MM.1S (cell line): ENCODE measurements around the gene PYGO2.

ENCODE experiments used
- DNase-seq: peaks from one replicate; pipeline ENCODE4 v3.0.0-alpha.2; 2015
- H2AFZ ChIP-seq: fragments of 300-600 bp; sonication (generic); 2 replicates; pipeline ENCODE4 v1.6.0; 2016; ENCODE audit warnings: antibody characterized with exemption, low read length
- H3F3A ChIP-seq: fragments of 300-600 bp; sonication (generic); 2 replicates; pipeline ENCODE4 v1.6.1; 2016; ENCODE audit warnings: mild to moderate bottlenecking, antibody characterized with exemption, low read length, moderate library complexity, mixed read lengths; ENCODE audit not compliant: insufficient read depth
- H3K27ac ChIP-seq: fragments of 300-600 bp; sonication (generic); 2 replicates; pipeline ENCODE4 v1.5.1; 2016; ENCODE audit warnings: mild to moderate bottlenecking, low read length
- H3K27me3 ChIP-seq: fragments of 300-600 bp; sonication (generic); replicated peaks from 2 replicates; pipeline ENCODE4 v1.6.0; 2016; ENCODE audit warnings: low read length; ENCODE audit not compliant: insufficient read depth
- H3K36me3 ChIP-seq: fragments of 300-600 bp; sonication (generic); replicated peaks from 2 replicates; pipeline ENCODE4 v1.6.1; 2016; ENCODE audit warnings: mild to moderate bottlenecking, low read length, mixed read lengths; ENCODE audit not compliant: insufficient read depth
- H3K4me1 ChIP-seq: fragments of 300-600 bp; sonication (generic); 2 replicates; pipeline ENCODE4 v1.6.1; 2016; ENCODE audit warnings: low read length, mixed read lengths
- H3K4me2 ChIP-seq: fragments of 300-600 bp; sonication (generic); 2 replicates; pipeline ENCODE4 v1.6.0; 2016; ENCODE audit warnings: low read depth, low read length
- H3K4me3 ChIP-seq: fragments of 300-600 bp; sonication (generic); 2 replicates; pipeline ENCODE4 v1.5.1; 2016; ENCODE audit warnings: low read length, mixed read lengths
- H3K79me2 ChIP-seq: fragments of 300-600 bp; sonication (generic); 2 replicates; pipeline ENCODE4 v1.6.1; 2016; ENCODE audit warnings: mixed run types, low read length, mixed read lengths
- H3K9ac ChIP-seq: fragments of 300-600 bp; sonication (generic); 2 replicates; pipeline ENCODE4 v1.6.1; 2016; ENCODE audit warnings: low read length, mixed read lengths
- H3K9me2 ChIP-seq: fragments of 300-600 bp; sonication (generic); replicated peaks from 2 replicates; pipeline ENCODE4 v1.6.1; 2016; ENCODE audit warnings: mild to moderate bottlenecking, low read length, mixed read lengths; ENCODE audit not compliant: insufficient read depth
- H3K9me3 ChIP-seq: fragments of 300-600 bp; sonication (generic); replicated peaks from 2 replicates; pipeline ENCODE4 v1.6.1; 2016; ENCODE audit warnings: mild to moderate bottlenecking, low read length, mixed read lengths; ENCODE audit not compliant: insufficient read depth
- H4K20me1 ChIP-seq: fragments of 300-600 bp; sonication (generic); 2 replicates; pipeline ENCODE4 v1.6.1; 2016; ENCODE audit warnings: mild to moderate bottlenecking, low read length, moderate library complexity, mixed read lengths; ENCODE audit not compliant: insufficient read depth
- EZH2 ChIP-seq: fragments of 300-600 bp; sonication (generic); optimal IDR thresholded peaks from 2 replicates; pipeline ENCODE3; 2017; ENCODE audit warnings: low read depth, mild to moderate bottlenecking, antibody characterized with exemption, low read length, mixed read lengths
- EZH2phosphoT487 ChIP-seq: fragments of 300-600 bp; sonication (generic); IDR thresholded peaks from 2 replicates; pipeline ENCODE4 v1.6.1; 2018; ENCODE audit warnings: antibody characterized with exemption, low read length
- TF ChIP-seq, protein P1 (sequence below): fragments of 300-600 bp; sonication (generic); IDR thresholded peaks from 2 replicates; pipeline ENCODE4 v1.5.1; 2016; ENCODE audit warnings: antibody characterized with exemption, low read length, mixed read lengths

Gene PYGO2

DNA sequence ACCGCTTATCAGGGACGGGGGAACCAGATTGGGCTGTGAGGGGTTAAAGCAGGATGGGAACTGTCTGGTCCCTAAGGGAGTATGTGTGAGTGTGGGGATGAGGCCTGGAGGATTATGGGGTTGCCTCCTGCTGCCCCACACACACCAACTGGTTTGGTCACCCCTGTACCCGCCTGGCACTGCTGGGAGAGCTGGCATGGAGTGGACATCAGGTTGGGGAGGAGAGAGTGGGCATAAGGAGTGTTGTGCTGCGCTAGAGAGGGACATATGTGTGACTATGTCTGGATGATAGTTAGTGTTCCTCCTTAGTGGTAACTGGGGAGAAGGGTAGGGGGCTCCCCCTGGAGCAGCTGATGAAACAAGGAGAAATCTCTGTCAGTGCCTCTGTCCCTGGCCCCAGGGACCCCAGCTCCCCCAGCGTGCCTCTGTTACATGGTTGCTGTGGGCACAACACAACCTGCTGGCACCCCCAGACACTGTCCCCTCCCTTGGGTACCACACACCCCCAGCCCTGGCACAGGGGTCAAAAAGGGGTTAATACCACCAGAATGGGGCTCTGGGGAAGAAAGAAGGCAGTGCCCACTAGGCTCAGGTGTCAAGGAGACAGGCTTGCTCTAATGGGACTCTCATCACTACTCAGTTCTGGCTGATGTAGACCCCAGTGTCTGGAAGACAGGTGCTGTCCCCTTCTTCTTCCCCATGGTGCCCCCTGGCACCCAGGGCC lies 42.9 kb upstream of the PYGO2 start:
- no peak for TF ChIP-seq EZH2phosphoT487
- TF ChIP-seq EZH2: no peak
- TF ChIP-seq, protein P1, sequence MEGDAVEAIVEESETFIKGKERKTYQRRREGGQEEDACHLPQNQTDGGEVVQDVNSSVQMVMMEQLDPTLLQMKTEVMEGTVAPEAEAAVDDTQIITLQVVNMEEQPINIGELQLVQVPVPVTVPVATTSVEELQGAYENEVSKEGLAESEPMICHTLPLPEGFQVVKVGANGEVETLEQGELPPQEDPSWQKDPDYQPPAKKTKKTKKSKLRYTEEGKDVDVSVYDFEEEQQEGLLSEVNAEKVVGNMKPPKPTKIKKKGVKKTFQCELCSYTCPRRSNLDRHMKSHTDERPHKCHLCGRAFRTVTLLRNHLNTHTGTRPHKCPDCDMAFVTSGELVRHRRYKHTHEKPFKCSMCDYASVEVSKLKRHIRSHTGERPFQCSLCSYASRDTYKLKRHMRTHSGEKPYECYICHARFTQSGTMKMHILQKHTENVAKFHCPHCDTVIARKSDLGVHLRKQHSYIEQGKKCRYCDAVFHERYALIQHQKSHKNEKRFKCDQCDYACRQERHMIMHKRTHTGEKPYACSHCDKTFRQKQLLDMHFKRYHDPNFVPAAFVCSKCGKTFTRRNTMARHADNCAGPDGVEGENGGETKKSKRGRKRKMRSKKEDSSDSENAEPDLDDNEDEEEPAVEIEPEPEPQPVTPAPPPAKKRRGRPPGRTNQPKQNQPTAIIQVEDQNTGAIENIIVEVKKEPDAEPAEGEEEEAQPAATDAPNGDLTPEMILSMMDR: no peak
- H3K36me3 ChIP-seq: no peaks in the 10 kb centered on the region
- H3K9me2 ChIP-seq: no peaks in the 10 kb centered on the region
- peak overlapping the region; percentile 99 for H3K4me3 ChIP-seq
- H3K27ac ChIP-seq: peak overlapping the region; percentile 32; the same call in 1 of the 2 replicates
- H3K4me1 ChIP-seq: peaks cover 24% of the 10 kb centered on the region
- no peaks in the 10 kb centered on the region for H3K27me3 ChIP-seq
- peaks cover 68% of the 10 kb centered on the region for H3K79me2 ChIP-seq
- no peak overlapping the region for H2AFZ ChIP-seq
- H3F3A ChIP-seq: peaks cover 47% of the 10 kb centered on the region
- peak overlapping the region; percentile 81 for H3K4me2 ChIP-seq
- DNase-seq: no peak
- no peaks in the 10 kb centered on the region for H3K9me3 ChIP-seq
- no peaks in the 10 kb centered on the region for H4K20me1 ChIP-seq
- H3K9ac ChIP-seq: peak overlapping the region; percentile 91; the same call in 1 of the 2 replicates

DNA sequence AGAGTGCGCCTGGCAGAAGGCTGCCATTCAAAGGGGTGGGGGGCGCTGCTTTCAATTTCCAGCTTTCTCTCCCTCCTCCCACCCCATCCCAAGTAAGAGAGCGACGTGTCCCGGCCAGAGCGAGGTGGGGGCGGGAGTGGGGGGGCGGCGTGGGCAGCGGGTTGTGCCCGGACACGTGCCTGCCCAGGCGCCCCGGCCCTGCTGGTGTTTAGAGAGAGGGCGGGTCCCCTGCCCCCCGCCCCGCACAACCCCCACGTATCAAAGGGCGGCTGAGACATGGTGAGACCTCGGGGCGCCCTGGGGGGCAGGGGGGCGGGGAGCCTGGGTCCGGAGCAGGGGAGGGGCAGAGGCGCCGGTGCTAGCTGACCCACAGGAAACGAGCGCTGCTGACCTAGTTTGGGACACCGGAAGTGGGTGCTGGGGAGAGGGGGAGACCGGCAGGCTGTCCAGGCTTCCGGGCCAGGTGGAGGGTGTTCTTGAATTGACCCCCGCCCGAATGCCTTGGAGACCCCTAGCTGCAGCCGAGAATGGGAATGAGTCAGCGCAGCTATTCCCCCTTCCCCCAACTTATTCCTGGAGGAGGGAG lies 42.3 kb upstream of the PYGO2 start:
- H3K9ac ChIP-seq: peak overlapping the region; percentile 91
- H3F3A ChIP-seq: peaks cover 54% of the 10 kb centered on the region
- no peaks in the 10 kb centered on the region for H4K20me1 ChIP-seq
- H3K4me2 ChIP-seq: peak overlapping the region; percentile 81
- peak overlapping the region; percentile 32; the same call in 1 of the 2 replicates for H3K27ac ChIP-seq
- H3K79me2 ChIP-seq: peaks cover 63% of the 10 kb centered on the region
- H2AFZ ChIP-seq: peak overlapping the region; percentile 16
- TF ChIP-seq, protein P1: no peak
- TF ChIP-seq EZH2phosphoT487 (no peak), EZH2 (no peak)
- H3K9me3 ChIP-seq: no peaks in the 10 kb centered on the region
- H3K36me3 ChIP-seq: no peaks in the 10 kb centered on the region
- H3K27me3 ChIP-seq: no peaks in the 10 kb centered on the region
- no peaks in the 10 kb centered on the region for H3K9me2 ChIP-seq
- H3K4me3 ChIP-seq: peak overlapping the region; percentile 99
- peaks cover 24% of the 10 kb centered on the region for H3K4me1 ChIP-seq
- peak; percentile 33 for DNase-seq

DNA sequence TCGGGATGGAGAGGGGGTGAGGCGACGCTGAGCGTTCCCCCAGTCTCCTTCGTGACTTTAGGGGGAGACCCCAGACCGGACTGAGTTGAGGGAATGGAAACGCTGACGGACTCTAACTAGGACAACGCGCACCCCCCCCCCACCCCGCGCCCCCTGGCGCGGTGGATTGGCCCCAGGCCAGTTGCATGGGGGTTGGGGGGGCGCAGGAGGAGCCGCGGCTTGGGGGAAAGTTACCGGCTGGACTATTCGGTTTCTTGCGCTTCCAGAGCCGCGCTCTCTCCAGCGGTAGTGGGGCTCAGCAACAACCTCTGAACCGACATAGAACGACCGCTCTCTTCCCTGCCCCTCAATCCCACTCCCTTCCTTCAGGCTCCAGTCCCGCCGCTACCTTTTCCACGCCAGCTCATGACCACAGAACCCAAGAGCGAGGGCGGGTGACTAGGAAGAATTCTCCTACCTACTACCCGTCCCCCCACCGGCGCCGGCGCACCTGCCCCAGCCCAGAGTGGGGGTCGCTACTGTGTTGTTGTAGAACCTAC lies 41.7 kb upstream of the PYGO2 start:
- Histone ChIP-seq H4K20me1 (no peaks in the 10 kb centered on the region), H3F3A (peaks cover 58% of the 10 kb centered on the region), H3K27ac (peak overlapping the region; percentile 32; the same call in 1 of the 2 replicates), H2AFZ (peak overlapping the region; percentile 16), H3K9me2 (no peaks in the 10 kb centered on the region), H3K79me2 (peaks cover 57% of the 10 kb centered on the region), H3K36me3 (no peaks in the 10 kb centered on the region), H3K27me3 (no peaks in the 10 kb centered on the region), H3K4me2 (peak overlapping the region; percentile 81), H3K4me3 (peak overlapping the region; percentile 99), H3K9ac (peak overlapping the region; percentile 91), H3K9me3 (no peaks in the 10 kb centered on the region), H3K4me1 (peaks cover 24% of the 10 kb centered on the region)
- TF ChIP-seq EZH2 (no peak), EZH2phosphoT487 (no peak)
- TF ChIP-seq, protein P1: no peak
- peak; percentile 35 for DNase-seq
